Measurements from ENCODE around the gene IPP. TPM values are rescaled to one million over a fixed set of nuclear protein-coding genes. Genes with fewer than 3 reads are reported as not detected.

IPP gene
- total RNA-seq, 1 experiment from 2014 or later: 25.4 TPM

GRCh38 chr1:45660336-45660735 is 90.1 kb downstream of the IPP start:
- H3K36me3 ChIP-seq (ENCODE audit: low read depth): peaks cover 49% of the 10 kb centered on the region
- ChIA-PET POLR2A (ENCODE audit: unreplicated experiment) (interaction anchor here (0.6 kb wide), 1 partner anchor 81 kb away, joined by 7 read pairs; no protein-coding TSS in a partner anchor), CTCF (no interaction called here)
- no TSS peak for BruUV-seq (replicated peaks)
- H3K4me1 ChIP-seq (replicated peaks; ENCODE audit: insufficient read depth): no peaks in the 10 kb centered on the region
- H3K4me2 ChIP-seq: no peak overlapping the region
- H3K9me2 ChIP-seq (ENCODE audit: insufficient read depth): no peaks in the 10 kb centered on the region
- H3K27me3 ChIP-seq (ENCODE audit: insufficient read depth, low read depth): no peaks in the 10 kb centered on the region
- no peak overlapping the region for H3K4me3 ChIP-seq
- no peaks in the 10 kb centered on the region for H3K9me3 ChIP-seq (ENCODE audit: insufficient read depth, low read depth)
- intact Hi-C loops (cut with micrococcal nuclease; ENCODE audit: unreplicated experiment): no loop called here
- TF ChIP-seq EZH2 (IDR thresholded peaks at IDR 0.05; ENCODE audit: low read depth) (no peak), CTCF (conservative IDR thresholded peaks at IDR 0.05) (no peak)
- no peak for DNase-seq
- H2AFZ ChIP-seq: no peak overlapping the region
- H3K27ac ChIP-seq: no peak overlapping the region
- H3K79me2 ChIP-seq (ENCODE audit: low read depth): peaks cover 48% of the 10 kb centered on the region
- H4K20me1 ChIP-seq (ENCODE audit: insufficient read depth): peaks cover 43% of the 10 kb centered on the region
- 0 out of 2 replicates have a peak, but pooled peaks cover 3% of the 10 kb centered on the region for H3F3A ChIP-seq (ENCODE audit: insufficient read depth, low read depth)

GRCh38 chr1:45659222-45659621 is 91.2 kb downstream of the IPP start:
- Histone ChIP-seq H3K4me1 (replicated peaks; ENCODE audit: insufficient read depth) (no peaks in the 10 kb centered on the region), H2AFZ (no peak overlapping the region), H3K79me2 (ENCODE audit: low read depth) (peaks cover 37% of the 10 kb centered on the region), H3K4me2 (no peak overlapping the region), H3K4me3 (no peak overlapping the region), H3K27ac (no peak overlapping the region), H3K9me2 (ENCODE audit: insufficient read depth) (no peaks in the 10 kb centered on the region), H3K27me3 (ENCODE audit: insufficient read depth, low read depth) (no peaks in the 10 kb centered on the region), H3F3A (ENCODE audit: insufficient read depth, low read depth) (no peaks in the 10 kb centered on the region; the same call in 1 of the 2 replicates), H4K20me1 (ENCODE audit: insufficient read depth) (peaks cover 36% of the 10 kb centered on the region), H3K9me3 (ENCODE audit: insufficient read depth, low read depth) (no peaks in the 10 kb centered on the region), H3K36me3 (ENCODE audit: low read depth) (peaks cover 60% of the 10 kb centered on the region)
- intact Hi-C loops (cut with micrococcal nuclease; ENCODE audit: unreplicated experiment): no loop called here
- no TSS peak for BruUV-seq (replicated peaks)
- TF ChIP-seq EZH2 (IDR thresholded peaks at IDR 0.05; ENCODE audit: low read depth) (no peak), CTCF (conservative IDR thresholded peaks at IDR 0.05) (no peak)
- POLR2A ChIA-PET (ENCODE audit: unreplicated experiment): no interaction called here
- no peak for DNase-seq
- CTCF ChIA-PET: no interaction called here

- TF ChIP-seq CTCF (conservative IDR thresholded peaks at IDR 0.05): no peak
- Histone ChIP-seq H3K79me2 (ENCODE audit: low read depth) (peaks cover 27% of the 10 kb centered on the region), H3K4me1 (replicated peaks; ENCODE audit: insufficient read depth) (no peaks in the 10 kb centered on the region), H3K4me2 (no peak overlapping the region), H2AFZ (no peak overlapping the region), H3F3A (ENCODE audit: insufficient read depth, low read depth) (no peaks in the 10 kb centered on the region; the same call in 1 of the 2 replicates), H3K9me2 (ENCODE audit: insufficient read depth) (no peaks in the 10 kb centered on the region), H3K27me3 (ENCODE audit: insufficient read depth, low read depth) (no peaks in the 10 kb centered on the region), H3K9me3 (ENCODE audit: insufficient read depth, low read depth) (no peaks in the 10 kb centered on the region), H3K36me3 (ENCODE audit: low read depth) (peaks cover 60% of the 10 kb centered on the region), H4K20me1 (ENCODE audit: insufficient read depth) (peaks cover 33% of the 10 kb centered on the region), H3K27ac (no peak overlapping the region), H3K4me3 (no peak overlapping the region)
- POLR2A ChIA-PET (ENCODE audit: unreplicated experiment): no interaction called here
- intact Hi-C loops (cut with micrococcal nuclease; ENCODE audit: unreplicated experiment): no loop called here
- CTCF ChIA-PET: no interaction called here
- DNase-seq: no peak
- no TSS peak for BruUV-seq (replicated peaks)
Observed at GRCh38 chr1:45658171-45658570, 92.3 kb downstream of the IPP start.

Data from PC-9 (cell line).